IPS-15b (cell line): ENCODE data around the gene MCUR1.
"Not testable (repeated sequence)": the region's sequence is repeated elsewhere in the genome, so short reads cannot be mapped to it uniquely, and the experiment has no call there.

Experiments used
- H3K27me3 ChIP-seq: one replicate; pipeline ENCODE4 v1.6.1; 2013; ENCODE audit warnings: low read length; ENCODE audit not compliant: control insufficient read depth, insufficient read depth
- H3K36me3 ChIP-seq: one replicate; pipeline ENCODE4 v1.6.1; 2013; ENCODE audit warnings: low read length; ENCODE audit not compliant: control insufficient read depth, insufficient read depth
- H3K4me1 ChIP-seq: one replicate; pipeline ENCODE4 v1.6.1; 2013; ENCODE audit warnings: mild to moderate bottlenecking, low read length; ENCODE audit not compliant: control insufficient read depth, insufficient read depth
- H3K4me3 ChIP-seq: one replicate; pipeline ENCODE4 v1.5.1; 2013; ENCODE audit warnings: low read depth, low read length
- H3K9ac ChIP-seq: one replicate; pipeline ENCODE4 v1.6.1; 2013; ENCODE audit warnings: low read depth, mild to moderate bottlenecking, low read length
- H3K9me3 ChIP-seq: one replicate; pipeline ENCODE4 v1.6.1; 2013; ENCODE audit warnings: mild to moderate bottlenecking, low read length; ENCODE audit not compliant: control insufficient read depth, insufficient read depth

Gene MCUR1

GRCh38 chr6:13800615-13801014 lies 13.7 kb downstream of the MCUR1 start:
- Histone ChIP-seq H3K9ac (no peak overlapping the region), H3K36me3 (peaks cover 8% of the 10 kb centered on the region), H3K4me3 (no peak overlapping the region), H3K27me3 (no peaks in the 10 kb centered on the region), H3K4me1 (no peaks in the 10 kb centered on the region), H3K9me3 (no peaks in the 10 kb centered on the region)

- Histone ChIP-seq H3K9me3 (no peaks in the 10 kb centered on the region), H3K27me3 (no peaks in the 10 kb centered on the region), H3K9ac (no peak overlapping the region), H3K4me1 (no peaks in the 10 kb centered on the region), H3K4me3 (no peak overlapping the region), H3K36me3 (no peaks in the 10 kb centered on the region)
Observed at GRCh38 chr6:13796781-13797180, 17.6 kb downstream of the MCUR1 start.

GRCh38 chr6:13795041-13795750 lies 19.2 kb downstream of the MCUR1 start:
- Histone ChIP-seq H3K4me3 (no peak overlapping the region), H3K4me1 (no peaks in the 10 kb centered on the region), H3K36me3 (no peaks in the 10 kb centered on the region), H3K27me3 (no peaks in the 10 kb centered on the region), H3K9ac (no peak overlapping the region), H3K9me3 (no peaks in the 10 kb centered on the region)

GRCh38 chr6:13794184-13794583 lies 20.2 kb downstream of the MCUR1 start:
- Histone ChIP-seq H3K9ac (no peak overlapping the region), H3K9me3 (no peaks in the 10 kb centered on the region), H3K36me3 (no peaks in the 10 kb centered on the region), H3K4me1 (no peaks in the 10 kb centered on the region), H3K27me3 (no peaks in the 10 kb centered on the region), H3K4me3 (no peak overlapping the region)

- H3K27me3 ChIP-seq, result no peaks in the 10 kb centered on the region
- H3K36me3 ChIP-seq, result no peaks in the 10 kb centered on the region
- H3K4me1 ChIP-seq, result no peaks in the 10 kb centered on the region
- H3K9me3 ChIP-seq, result no peaks in the 10 kb centered on the region
- no peak overlapping the region for H3K9ac ChIP-seq
- no peak overlapping the region for H3K4me3 ChIP-seq
Observed at GRCh38 chr6:13789746-13790145, 24.6 kb downstream of the MCUR1 start.

- Histone ChIP-seq H3K36me3 (no peaks in the 10 kb centered on the region), H3K4me3 (no peak overlapping the region), H3K27me3 (no peaks in the 10 kb centered on the region), H3K4me1 (no peaks in the 10 kb centered on the region), H3K9me3 (no peaks in the 10 kb centered on the region), H3K9ac (no peak overlapping the region)
Observed at GRCh38 chr6:13788820-13789219, 25.5 kb downstream of the MCUR1 start.

- H3K36me3 ChIP-seq, result no peaks in the 10 kb centered on the region
- H3K4me1 ChIP-seq, result no peaks in the 10 kb centered on the region
- H3K9me3 ChIP-seq, result no peaks in the 10 kb centered on the region
- H3K9ac ChIP-seq, result no peak overlapping the region
- H3K27me3 ChIP-seq, result no peaks in the 10 kb centered on the region
- no peak overlapping the region for H3K4me3 ChIP-seq
Observed at GRCh38 chr6:13787137-13787536, 27.2 kb downstream of the MCUR1 start.

GRCh38 chr6:13780162-13780561 lies 34.2 kb downstream of the MCUR1 start:
- not testable (repeated sequence) for H3K36me3 ChIP-seq, H3K4me3 ChIP-seq, H3K27me3 ChIP-seq, H3K9ac ChIP-seq, H3K4me1 ChIP-seq, H3K9me3 ChIP-seq

- no peaks in the 10 kb centered on the region for H3K27me3 ChIP-seq
- no peak overlapping the region for H3K4me3 ChIP-seq
- H3K4me1 ChIP-seq, result no peaks in the 10 kb centered on the region
- H3K9me3 ChIP-seq, result no peaks in the 10 kb centered on the region
- no peaks in the 10 kb centered on the region for H3K36me3 ChIP-seq
- no peak overlapping the region for H3K9ac ChIP-seq
Observed at GRCh38 chr6:13778028-13778427, 36.3 kb downstream of the MCUR1 start.

- Histone ChIP-seq H3K36me3 (no peaks in the 10 kb centered on the region), H3K4me3 (no peak overlapping the region), H3K4me1 (no peaks in the 10 kb centered on the region), H3K9me3 (no peaks in the 10 kb centered on the region), H3K27me3 (no peaks in the 10 kb centered on the region), H3K9ac (no peak overlapping the region)
Observed at GRCh38 chr6:13776602-13777001, 37.8 kb downstream of the MCUR1 start.

GRCh38 chr6:13775466-13775865 lies 38.9 kb downstream of the MCUR1 start:
- not testable (repeated sequence) for H3K9ac ChIP-seq, H3K4me1 ChIP-seq, H3K27me3 ChIP-seq, H3K4me3 ChIP-seq, H3K36me3 ChIP-seq, H3K9me3 ChIP-seq

GRCh38 chr6:13772358-13773030 lies 41.9 kb downstream of the MCUR1 start:
- not testable (repeated sequence) for H3K27me3 ChIP-seq, H3K9ac ChIP-seq, H3K4me3 ChIP-seq, H3K4me1 ChIP-seq, H3K36me3 ChIP-seq, H3K9me3 ChIP-seq
